ENCODE results near the gene CLEC20A.

Gene CLEC20A

DNA sequence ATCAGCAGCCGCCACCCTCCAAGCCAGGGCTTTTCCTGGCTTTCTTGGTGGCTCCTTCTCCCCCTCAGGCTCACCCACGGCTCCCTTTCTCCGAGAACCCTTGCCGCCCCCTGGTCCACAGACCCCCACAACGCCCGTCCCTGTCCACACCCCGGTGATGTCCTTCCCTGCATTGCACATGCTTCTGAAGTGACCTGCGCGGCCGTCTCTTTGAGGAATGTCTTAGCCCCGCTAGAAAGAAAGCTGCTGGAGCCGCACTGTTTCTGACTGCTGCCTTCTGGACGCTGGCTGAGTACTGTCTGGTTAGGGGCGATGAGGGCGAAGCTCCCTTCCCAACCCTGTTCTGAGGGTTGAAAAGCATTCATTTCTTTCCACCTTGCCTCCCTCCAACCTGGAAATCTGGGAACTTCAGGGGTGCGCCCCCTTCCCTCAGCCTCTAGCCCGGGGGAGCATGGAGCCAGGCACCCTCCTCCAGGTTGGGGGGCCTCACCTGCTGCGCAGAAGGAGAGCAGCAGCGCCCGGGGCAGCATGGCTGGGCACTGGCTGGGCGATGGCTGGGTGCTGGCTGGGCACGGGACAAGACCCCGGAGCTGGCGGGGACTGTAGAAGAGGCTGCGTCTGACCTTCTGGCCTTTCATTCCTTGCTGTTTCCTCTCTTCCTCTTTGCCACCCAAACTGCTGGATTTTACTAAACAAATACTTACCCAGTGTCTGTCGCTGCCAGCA, at the start of gene CLEC20A:
CLEC20A (minus strand) TSS at position 555 of the 726 bp plus-strand sequence; CDS start at position 530, 25 bp downstream.
- TF ChIP-seq, protein P1, sequence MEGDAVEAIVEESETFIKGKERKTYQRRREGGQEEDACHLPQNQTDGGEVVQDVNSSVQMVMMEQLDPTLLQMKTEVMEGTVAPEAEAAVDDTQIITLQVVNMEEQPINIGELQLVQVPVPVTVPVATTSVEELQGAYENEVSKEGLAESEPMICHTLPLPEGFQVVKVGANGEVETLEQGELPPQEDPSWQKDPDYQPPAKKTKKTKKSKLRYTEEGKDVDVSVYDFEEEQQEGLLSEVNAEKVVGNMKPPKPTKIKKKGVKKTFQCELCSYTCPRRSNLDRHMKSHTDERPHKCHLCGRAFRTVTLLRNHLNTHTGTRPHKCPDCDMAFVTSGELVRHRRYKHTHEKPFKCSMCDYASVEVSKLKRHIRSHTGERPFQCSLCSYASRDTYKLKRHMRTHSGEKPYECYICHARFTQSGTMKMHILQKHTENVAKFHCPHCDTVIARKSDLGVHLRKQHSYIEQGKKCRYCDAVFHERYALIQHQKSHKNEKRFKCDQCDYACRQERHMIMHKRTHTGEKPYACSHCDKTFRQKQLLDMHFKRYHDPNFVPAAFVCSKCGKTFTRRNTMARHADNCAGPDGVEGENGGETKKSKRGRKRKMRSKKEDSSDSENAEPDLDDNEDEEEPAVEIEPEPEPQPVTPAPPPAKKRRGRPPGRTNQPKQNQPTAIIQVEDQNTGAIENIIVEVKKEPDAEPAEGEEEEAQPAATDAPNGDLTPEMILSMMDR (IDR thresholded peaks at IDR 0.05; ENCODE audit: unreplicated experiment in 3 of 3) = no peak
- Mint-ChIP-seq H3K27ac (no peak within 1 kb of the TSS), H3K4me3 (no peak within 1 kb of the TSS), H3K27me3 (ENCODE audit: low read depth) (peaks cover 5% of the 10 kb centered on the region), H3K4me1 (no peaks in the 10 kb centered on the region), H3K9me3 (no peaks in the 10 kb centered on the region), H3K36me3 (ENCODE audit: low read depth) (no peaks in the 10 kb centered on the region)

DNA sequence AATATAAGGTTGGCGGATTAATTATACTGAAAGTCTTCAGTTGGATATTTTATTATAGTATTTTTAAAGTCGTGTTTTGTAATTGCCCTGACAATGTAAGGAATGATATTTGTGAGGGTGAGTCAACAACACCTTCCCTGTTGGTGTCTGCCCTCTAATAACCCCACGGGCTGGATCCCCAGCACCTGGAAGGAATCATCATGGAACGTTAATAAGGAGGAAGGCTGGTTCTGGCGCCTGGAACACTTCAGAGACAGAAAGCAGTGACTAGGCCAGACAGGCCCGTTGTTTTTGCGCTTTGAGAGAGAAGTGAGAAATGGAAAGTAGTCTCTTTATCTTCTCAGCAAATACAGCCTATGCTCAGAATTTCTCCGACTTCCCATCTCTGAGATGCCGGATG, 47.8 kb upstream of the CLEC20A start:
- H3K9me3 Mint-ChIP-seq = no peaks in the 10 kb centered on the region

DNA sequence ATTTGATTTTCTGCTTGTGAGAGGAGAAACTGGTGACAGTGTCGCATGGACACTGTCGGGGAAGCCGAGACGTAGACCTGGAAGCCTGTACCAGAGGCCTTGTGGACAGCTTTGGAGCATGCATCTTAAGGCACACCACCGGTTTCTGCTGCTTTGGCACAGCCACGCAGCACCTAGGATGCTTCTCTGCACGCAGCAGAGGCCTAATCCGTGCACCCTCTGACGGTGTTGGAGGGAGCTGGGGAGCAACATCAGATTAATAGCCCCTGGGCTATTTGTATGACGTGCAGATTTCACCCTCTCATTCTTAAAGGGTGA, 46.5 kb upstream of the CLEC20A start:
- peaks cover 26% of the 10 kb centered on the region for H3K36me3 Mint-ChIP-seq (ENCODE audit: low read depth)
- TF ChIP-seq, protein P1 (IDR thresholded peaks at IDR 0.05; ENCODE audit: unreplicated experiment in 3 of 3) = no peak
- H3K27me3 Mint-ChIP-seq (ENCODE audit: low read depth) = peaks cover 17% of the 10 kb centered on the region
- no peaks in the 10 kb centered on the region for H3K9me3 Mint-ChIP-seq
- H3K27ac Mint-ChIP-seq = peak overlapping the region; percentile 94 to 98 (median 96)
- peaks cover 16% of the 10 kb centered on the region for H3K4me1 Mint-ChIP-seq
- peak overlapping the region; percentile 96 to 98 (median 97) for H3K4me3 Mint-ChIP-seq

More for the DNA sequence above, 47.8 kb upstream of the CLEC20A start:
- peak overlapping the region in 2 of 3 experiments; percentile 38 to 76 for H3K27ac Mint-ChIP-seq
- H3K4me3 Mint-ChIP-seq = peak overlapping the region; percentile 80 to 97 (median 96)
- peaks cover 35% of the 10 kb centered on the region for H3K36me3 Mint-ChIP-seq (ENCODE audit: low read depth)
- H3K4me1 Mint-ChIP-seq = peaks cover 16% of the 10 kb centered on the region
- TF ChIP-seq, protein P1 (IDR thresholded peaks at IDR 0.05; ENCODE audit: unreplicated experiment in 3 of 3) = no peak
- peaks cover 14% of the 10 kb centered on the region for H3K27me3 Mint-ChIP-seq (ENCODE audit: low read depth)

DNA sequence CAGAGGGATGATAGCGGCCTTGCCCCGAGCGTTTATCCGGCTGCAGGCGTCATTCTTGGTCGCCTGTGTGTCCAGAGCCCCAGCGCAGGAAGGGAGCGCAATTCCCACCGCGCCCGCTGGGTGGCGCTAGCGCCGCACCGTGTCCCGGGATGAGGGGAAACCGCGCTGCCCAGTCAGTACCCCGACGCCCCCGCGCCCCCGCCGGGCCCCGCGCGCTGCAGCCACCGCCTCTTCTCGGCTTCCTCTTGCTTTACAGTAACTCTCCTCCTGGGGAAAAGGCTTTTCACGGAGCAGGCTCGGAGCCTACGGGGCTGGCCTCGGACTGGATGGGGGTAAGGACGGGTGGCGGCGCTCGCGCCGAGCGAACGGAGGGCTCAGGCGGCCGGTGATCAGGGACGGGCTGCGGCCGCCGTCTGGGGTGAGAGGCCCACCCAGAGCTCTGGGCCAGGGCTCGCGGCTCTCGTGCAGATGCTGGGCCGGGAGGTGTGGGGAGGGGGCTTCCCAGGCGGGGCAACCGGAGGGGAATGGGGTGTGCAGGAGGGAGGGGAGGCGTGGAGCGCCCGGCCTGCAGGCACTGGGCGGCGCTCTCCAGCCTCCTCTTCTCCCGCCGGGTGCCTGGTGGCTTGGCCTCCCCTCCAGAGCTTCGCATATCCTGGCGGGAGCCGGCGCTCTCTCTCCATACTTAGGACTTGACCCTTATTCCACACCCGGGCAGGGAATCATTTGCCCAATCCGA, 46.0 kb upstream of the CLEC20A start:
- Mint-ChIP-seq H3K27ac (peak overlapping the region; percentile 94 to 98 (median 96)), H3K9me3 (no peaks in the 10 kb centered on the region), H3K4me3 (peak overlapping the region; percentile 96 to 98 (median 97)), H3K4me1 (peaks cover 16% of the 10 kb centered on the region), H3K36me3 (ENCODE audit: low read depth) (peaks cover 26% of the 10 kb centered on the region), H3K27me3 (ENCODE audit: low read depth) (peaks cover 17% of the 10 kb centered on the region)
- TF ChIP-seq, protein P1 (IDR thresholded peaks at IDR 0.05; ENCODE audit: unreplicated experiment in 3 of 3) = peak; percentile 99

DNA sequence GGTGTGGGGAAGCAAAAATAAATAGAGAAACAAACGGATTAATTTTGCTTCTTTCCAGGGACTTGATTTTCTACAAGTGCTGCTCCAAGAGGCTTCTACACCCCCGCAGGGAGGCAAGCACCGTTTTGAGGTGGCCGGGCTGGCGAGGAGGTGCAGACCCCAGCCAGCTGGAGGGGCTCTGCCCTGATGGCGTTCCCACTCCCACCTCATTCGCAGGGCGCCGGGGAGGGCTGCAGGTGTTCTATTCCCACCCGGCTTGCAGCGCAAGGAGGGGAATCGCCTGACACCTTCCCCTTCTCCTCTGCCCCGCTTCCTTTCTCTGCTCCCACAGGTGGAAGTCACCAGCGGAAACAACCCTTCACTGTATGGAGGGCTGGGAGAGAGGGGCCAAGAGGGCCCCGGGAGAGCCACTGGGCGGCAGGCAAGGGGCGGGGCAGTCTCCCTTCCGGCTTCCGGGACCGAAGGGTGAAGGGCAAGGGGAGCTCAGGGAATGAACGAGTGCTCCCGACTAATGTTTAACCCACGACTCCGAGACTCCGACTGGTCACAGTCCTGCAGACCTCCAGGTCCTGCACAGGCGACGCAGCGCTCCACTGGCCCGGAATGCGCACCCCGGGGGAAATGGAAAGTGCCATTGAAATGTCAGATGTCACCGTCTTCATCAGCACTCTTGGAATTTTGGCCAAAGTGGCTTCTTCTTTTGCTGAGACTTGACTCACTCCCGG, 45.2 kb upstream of the CLEC20A start:
- TF ChIP-seq, protein P1 (IDR thresholded peaks at IDR 0.05; ENCODE audit: unreplicated experiment in 3 of 3) = no peak
- H3K4me1 Mint-ChIP-seq = peaks cover 21% of the 10 kb centered on the region
- no peaks in the 10 kb centered on the region for H3K9me3 Mint-ChIP-seq
- H3K27me3 Mint-ChIP-seq (ENCODE audit: low read depth) = peaks cover 21% of the 10 kb centered on the region
- H3K4me3 Mint-ChIP-seq = peak overlapping the region; percentile 96 to 98 (median 97)
- peaks cover 22% of the 10 kb centered on the region for H3K36me3 Mint-ChIP-seq (ENCODE audit: low read depth)
- peak overlapping the region; percentile 94 to 98 (median 96) for H3K27ac Mint-ChIP-seq
